Astrocyte (in vitro differentiated cells and primary cell): Measurements from ENCODE around the gene EXOSC5. TPM values are rescaled to one million over a fixed set of nuclear protein-coding genes. Genes with fewer than 3 reads are reported as not detected.
"Not testable (repeated sequence)": the region's sequence is repeated elsewhere in the genome, so short reads cannot be mapped to it uniquely, and the experiment has no call there.

ENCODE experiments used
- DNase-seq: peaks from one replicate; pipeline ENCODE4 v3.0.0-alpha.2; 2010; ENCODE audit warnings: low read depth
- FAIRE-seq: peaks from 2 replicates; lab custom pipeline; 2011; peaks lifted over from hg19 to GRCh38; lab: Jason Lieb, UNC
- H2AFZ ChIP-seq: 2 replicates; pipeline ENCODE4 v1.6.0; 2012; ENCODE audit warnings: low read depth, low read length, inconsistent platforms
- H3K27ac ChIP-seq: 2 replicates; pipeline ENCODE4 v1.5.1; 2011; ENCODE audit warnings: low read depth, low read length, inconsistent platforms
- H3K27me3 ChIP-seq: 2 replicates; pipeline ENCODE4 v1.6.0; 2011; ENCODE audit warnings: low read length, inconsistent platforms; ENCODE audit not compliant: insufficient read depth
- H3K36me3 ChIP-seq: 2 replicates; pipeline ENCODE4 v1.5.1; 2011; ENCODE audit warnings: low read length, inconsistent platforms; ENCODE audit not compliant: insufficient read depth
- H3K4me1 ChIP-seq: 2 replicates; pipeline ENCODE4 v1.5.1; 2011; ENCODE audit warnings: low read length, inconsistent platforms; ENCODE audit not compliant: insufficient read depth
- H3K4me2 ChIP-seq: 2 replicates; pipeline ENCODE4 v1.6.0; 2012; ENCODE audit warnings: low read length, inconsistent platforms
- H3K4me3 ChIP-seq: 2 replicates; pipeline ENCODE4 v1.5.1; 2011; ENCODE audit warnings: low read depth, mild to moderate bottlenecking, low read length, inconsistent platforms; ENCODE audit not compliant: insufficient read depth
- H3K79me2 ChIP-seq: 2 replicates; pipeline ENCODE4 v1.6.0; 2012; ENCODE audit warnings: mild to moderate bottlenecking, low read length, inconsistent platforms; ENCODE audit not compliant: insufficient read depth
- H3K9ac ChIP-seq: 2 replicates; pipeline ENCODE4 v1.6.0; 2012; ENCODE audit warnings: mild to moderate bottlenecking, low read length, inconsistent platforms
- H3K9me3 ChIP-seq: 2 replicates; pipeline ENCODE4 v1.5.1; 2012; ENCODE audit warnings: low read depth, mild to moderate bottlenecking, low read length, inconsistent platforms; ENCODE audit not compliant: insufficient read depth
- H4K20me1 ChIP-seq: 2 replicates; pipeline ENCODE4 v1.6.0; 2012; ENCODE audit warnings: low read length, inconsistent platforms; ENCODE audit not compliant: insufficient read depth
- H3K27ac Mint-ChIP-seq: one replicate; pipeline ENCODE4 v1.8.0; 2021; ENCODE audit warnings: mild to moderate bottlenecking, mixed read lengths; ENCODE audit not compliant: unreplicated experiment
- H3K27me3 Mint-ChIP-seq: one replicate; pipeline ENCODE4 v1.8.0; 2021; ENCODE audit warnings: low read depth, mixed read lengths; ENCODE audit not compliant: unreplicated experiment
- H3K36me3 Mint-ChIP-seq: one replicate; pipeline ENCODE4 v1.8.0; 2021; ENCODE audit warnings: low read depth, mixed read lengths; ENCODE audit not compliant: unreplicated experiment
- H3K4me1 Mint-ChIP-seq: one replicate; pipeline ENCODE4 v1.8.0; 2021; ENCODE audit warnings: low read depth, mixed read lengths; ENCODE audit not compliant: unreplicated experiment
- H3K4me3 Mint-ChIP-seq: one replicate; pipeline ENCODE4 v1.8.0; 2021; ENCODE audit warnings: mild to moderate bottlenecking, moderate library complexity, mixed read lengths; ENCODE audit not compliant: unreplicated experiment
- H3K9me3 Mint-ChIP-seq: one replicate; pipeline ENCODE4 v1.8.0; 2021; ENCODE audit warnings: mild to moderate bottlenecking, mixed read lengths; ENCODE audit not compliant: unreplicated experiment
- CTCF ChIP-seq: IDR thresholded peaks from 2 replicates; pipeline ENCODE4 v1.5.1; 2011; ENCODE audit warnings: low read depth, mild to moderate bottlenecking, inconsistent platforms, low read length, moderate library complexity; ENCODE audit not compliant: insufficient read depth
- EZH2 ChIP-seq: IDR thresholded peaks from 2 replicates; pipeline ENCODE4 v1.6.1; 2012; ENCODE audit warnings: mild to moderate bottlenecking, low read length, inconsistent platforms; ENCODE audit not compliant: insufficient read depth
- total RNA-seq: library from RNA; stranded (reverse); gene quantifications from 2 replicates; pipeline ENCODE4 v1.2.1, GENCODE V29; 2021

Gene EXOSC5
- total RNA-seq, 1 donor from 2014 or later, result 18.3 TPM

GRCh38 chr19:41411100-41411967 is 14.2 kb upstream of the EXOSC5 start:
- Histone ChIP-seq H3K27ac (no peak overlapping the region), H3K4me2 (no peak overlapping the region), H3K9me3 (no peaks in the 10 kb centered on the region), H3K4me3 (no peak overlapping the region), H3K36me3 (peaks cover 6% of the 10 kb centered on the region), H3K79me2 (no peaks in the 10 kb centered on the region), H3K9ac (no peak overlapping the region), H3K27me3 (no peaks in the 10 kb centered on the region), H2AFZ (no peak overlapping the region), H4K20me1 (peaks cover 8% of the 10 kb centered on the region), H3K4me1 (no peaks in the 10 kb centered on the region)
- no peak for TF ChIP-seq EZH2
- no peak for TF ChIP-seq CTCF
- Mint-ChIP-seq H3K27ac (no peak overlapping the region), H3K9me3 (no peaks in the 10 kb centered on the region), H3K4me1 (peaks cover 22% of the 10 kb centered on the region), H3K27me3 (no peaks in the 10 kb centered on the region), H3K4me3 (no peak overlapping the region), H3K36me3 (peaks cover 17% of the 10 kb centered on the region)
- no peak for DNase-seq
- FAIRE-seq, result no peak

GRCh38 chr19:41410336-41411054 is 13.3 kb upstream of the EXOSC5 start:
- TF ChIP-seq CTCF (no peak), EZH2 (no peak)
- Histone ChIP-seq H3K4me2 (no peak overlapping the region), H2AFZ (no peak overlapping the region), H3K4me1 (no peaks in the 10 kb centered on the region), H3K9ac (no peak overlapping the region), H3K36me3 (peaks cover 6% of the 10 kb centered on the region), H3K27ac (no peak overlapping the region), H3K4me3 (no peak overlapping the region), H3K79me2 (no peaks in the 10 kb centered on the region), H4K20me1 (peaks cover 8% of the 10 kb centered on the region), H3K9me3 (no peaks in the 10 kb centered on the region), H3K27me3 (no peaks in the 10 kb centered on the region)
- no peak for DNase-seq
- H3K27me3 Mint-ChIP-seq, result no peaks in the 10 kb centered on the region
- no peak overlapping the region for H3K4me3 Mint-ChIP-seq
- no peak overlapping the region for H3K27ac Mint-ChIP-seq
- no peaks in the 10 kb centered on the region for H3K9me3 Mint-ChIP-seq
- no peak for FAIRE-seq
- peaks cover 16% of the 10 kb centered on the region for H3K36me3 Mint-ChIP-seq
- peaks cover 22% of the 10 kb centered on the region for H3K4me1 Mint-ChIP-seq

GRCh38 chr19:41409288-41409687 is 12.1 kb upstream of the EXOSC5 start:
- peaks cover 12% of the 10 kb centered on the region for H3K36me3 Mint-ChIP-seq
- Histone ChIP-seq H3K79me2 (no peaks in the 10 kb centered on the region), H3K4me2 (no peak overlapping the region), H2AFZ (no peak overlapping the region), H3K27ac (no peak overlapping the region), H3K27me3 (no peaks in the 10 kb centered on the region), H3K9me3 (no peaks in the 10 kb centered on the region), H3K36me3 (peaks cover 1% of the 10 kb centered on the region), H3K4me1 (no peaks in the 10 kb centered on the region), H3K9ac (no peak overlapping the region), H3K4me3 (no peak overlapping the region), H4K20me1 (peaks cover 8% of the 10 kb centered on the region)
- FAIRE-seq, result no peak
- peaks cover 22% of the 10 kb centered on the region for H3K4me1 Mint-ChIP-seq
- no peak for TF ChIP-seq EZH2
- TF ChIP-seq CTCF, result no peak
- H3K27ac Mint-ChIP-seq, result peak overlapping the region; percentile 81
- peak; percentile 48 for DNase-seq
- H3K9me3 Mint-ChIP-seq, result no peaks in the 10 kb centered on the region
- no peak overlapping the region for H3K4me3 Mint-ChIP-seq
- H3K27me3 Mint-ChIP-seq, result no peaks in the 10 kb centered on the region

GRCh38 chr19:41408846-41409245 is 11.7 kb upstream of the EXOSC5 start:
- H3K36me3 ChIP-seq, H3K4me1 ChIP-seq, H2AFZ ChIP-seq, H3K9me3 Mint-ChIP-seq, H3K27me3 Mint-ChIP-seq, FAIRE-seq, DNase-seq, H4K20me1 ChIP-seq, H3K4me3 ChIP-seq, H3K27ac ChIP-seq, H3K9me3 ChIP-seq, H3K79me2 ChIP-seq, H3K9ac ChIP-seq, H3K4me2 ChIP-seq, H3K27me3 ChIP-seq, H3K4me3 Mint-ChIP-seq: not testable (repeated sequence)
- Mint-ChIP-seq H3K36me3 (peaks cover 11% of the 10 kb centered on the region), H3K27ac (peak overlapping the region; percentile 81), H3K4me1 (peaks cover 22% of the 10 kb centered on the region)
